Activated B cell treated with CpG ODN at 0.5 μM for 24 hours (primary cell): ENCODE results near the gene RBMS3. TPM values are rescaled to one million over a fixed set of nuclear protein-coding genes. Genes with fewer than 3 reads are reported as not detected.
A peak's percentile ranks its signal among the peaks of the same experiment; 100 is the strongest.
"Not testable (repeated sequence)": the region's sequence is repeated elsewhere in the genome, so short reads cannot be mapped to it uniquely, and the experiment has no call there.

Source experiments
- ATAC-seq: fragments of 200-7000 bp; cut with Tn5 transposase; one replicate; pipeline ENCODE4 v1.10.0; 2021; ENCODE audit warnings: low read depth, mild to moderate bottlenecking, moderate library complexity
- CTCF ChIA-PET: fragments of 350-600 bp; sonication (Branson Sonifier 250); formaldehyde crosslinking; loops from one replicate; lab custom pipeline; 2021; ENCODE audit warnings: antibody characterized with exemption; lab: Charles Lee
- POLR2A ChIA-PET: fragments of 350-600 bp; sonication (Branson Sonifier 250); formaldehyde crosslinking; loops from one replicate; lab custom pipeline; 2021; ENCODE audit warnings: antibody characterized with exemption; lab: Charles Lee
- DNase-seq: peaks from one replicate; pipeline ENCODE4 v3.0.0; 2022
- H3K27ac Mint-ChIP-seq: one replicate; pipeline ENCODE4 v1.8.0; 2020; ENCODE audit warnings: mixed read lengths
- H3K27me3 Mint-ChIP-seq: one replicate; pipeline ENCODE4 v1.8.0; 2021; ENCODE audit warnings: mixed read lengths
- H3K36me3 Mint-ChIP-seq: one replicate; pipeline ENCODE4 v1.8.0; 2021; ENCODE audit warnings: low read depth, mixed read lengths
- H3K4me1 Mint-ChIP-seq: one replicate; pipeline ENCODE4 v1.8.0; 2021; ENCODE audit warnings: mixed read lengths
- H3K4me3 Mint-ChIP-seq: one replicate; pipeline ENCODE4 v1.8.0; 2020; ENCODE audit warnings: mild to moderate bottlenecking, mixed read lengths
- H3K9me3 Mint-ChIP-seq: one replicate; pipeline ENCODE4 v1.8.0; 2020; ENCODE audit warnings: mixed read lengths
- CTCF ChIP-seq: fragments of 200-600 bp; IDR thresholded peaks from one replicate; pipeline ENCODE4 v1.8.0; 2022; ENCODE audit warnings: antibody characterized with exemption, mild to moderate bottlenecking
- intact Hi-C: fragments of 100-400 bp; cut with micrococcal nuclease; formaldehyde crosslinking; loops from one replicate; pipeline ENCODE4 v1.15.1; 2024
- total RNA-seq: library from RNA; stranded (reverse); gene quantifications from 2 replicates; pipeline ENCODE4 v1.2.3, GENCODE V29; 2022

The RBMS3 gene
- 0.31 and 0.56 TPM in 2 replicates for total RNA-seq

DNA sequence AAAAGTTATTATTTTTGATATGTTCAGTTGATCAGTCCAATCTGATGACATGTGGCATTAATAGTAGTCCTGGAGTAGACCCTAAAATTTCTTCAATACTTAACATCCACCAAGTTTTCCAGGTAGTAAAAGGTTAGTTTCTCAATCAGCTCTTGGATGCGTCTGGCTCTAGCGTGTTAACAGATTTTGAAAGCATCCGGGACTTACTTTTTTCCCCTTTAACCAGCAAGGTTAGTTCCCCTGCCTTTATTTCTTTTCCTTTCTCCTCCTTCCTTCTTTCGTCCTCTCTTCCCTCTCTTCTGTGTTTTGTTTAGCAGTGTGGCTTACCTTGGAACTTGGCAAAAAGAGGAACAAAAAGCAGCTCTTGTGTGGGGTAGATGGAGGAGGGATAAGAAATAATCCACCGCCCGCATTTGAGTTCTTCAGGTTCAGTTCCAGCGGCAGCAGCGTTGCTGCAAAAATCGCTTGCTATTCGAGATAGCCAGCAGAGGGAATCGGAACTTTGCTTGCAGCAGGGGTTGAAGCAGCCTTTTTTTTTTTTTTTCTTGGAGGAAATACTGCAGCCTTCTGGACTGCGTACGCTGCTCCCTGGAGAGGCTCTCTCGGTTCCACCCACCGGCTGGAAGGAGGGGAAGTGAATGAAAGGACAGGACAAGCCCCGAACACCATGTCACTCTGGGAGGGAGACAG is at the start of gene RBMS3:
RBMS3 (plus strand) TSS at position 668 of the 690 bp plus-strand sequence.
- H3K27ac Mint-ChIP-seq, result no peak within 1 kb of the TSS
- CTCF ChIA-PET, result no interaction called here
- ATAC-seq, result no peak

GRCh38 chr3:29233126-29233525 is 47.7 kb upstream of the RBMS3 start:
- H3K4me1 Mint-ChIP-seq, intact Hi-C loops, H3K4me3 Mint-ChIP-seq, H3K27me3 Mint-ChIP-seq, H3K36me3 Mint-ChIP-seq, H3K9me3 Mint-ChIP-seq, H3K27ac Mint-ChIP-seq, DNase-seq, CTCF ChIA-PET, ATAC-seq, POLR2A ChIA-PET: not testable (repeated sequence)

More for the DNA sequence above, at the start of gene RBMS3:
- POLR2A ChIA-PET, result no interaction called here
- intact Hi-C loops, result no loop called here
- Mint-ChIP-seq H3K4me3 (peak within 1 kb of the TSS; percentile 71), H3K36me3 (no peaks in the 10 kb centered on the region), H3K9me3 (no peaks in the 10 kb centered on the region), H3K27me3 (peaks cover 16% of the 10 kb centered on the region), H3K4me1 (peaks cover 20% of the 10 kb centered on the region)
- DNase-seq, result no peak
- no peak for TF ChIP-seq CTCF

DNA sequence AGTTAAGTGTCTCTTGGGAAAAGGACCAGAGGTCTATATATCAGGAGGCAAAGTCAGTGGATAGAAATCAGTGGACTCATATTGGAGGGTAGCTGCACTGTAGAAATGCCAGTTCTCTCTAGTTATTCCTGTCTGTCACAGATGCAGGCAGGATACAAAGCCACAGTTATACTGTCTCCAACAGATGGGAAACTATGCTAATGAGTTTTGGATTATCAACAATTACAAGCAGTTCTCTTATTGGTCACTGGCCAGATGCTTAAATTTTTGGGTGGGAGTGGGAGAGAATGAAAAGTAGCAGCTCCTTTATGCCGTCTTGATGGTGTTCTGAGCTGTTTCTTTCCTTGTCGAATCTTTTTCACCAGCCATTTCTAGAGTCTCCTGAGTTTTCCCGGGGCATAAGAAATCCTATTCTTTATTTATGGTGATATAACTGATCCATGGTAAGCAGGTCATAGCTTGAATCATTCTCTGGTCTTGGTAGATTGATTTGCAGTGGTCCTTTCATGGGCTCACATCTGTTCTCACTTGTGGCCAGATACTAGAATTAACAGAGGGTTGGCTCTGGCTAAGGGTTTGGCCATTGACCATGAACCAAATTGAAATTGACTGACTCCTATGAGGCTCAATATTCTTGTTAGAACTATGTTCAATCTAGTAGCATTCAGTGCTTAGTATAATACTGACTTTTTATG is 44.6 kb upstream of the RBMS3 start:
- no peaks in the 10 kb centered on the region for H3K27me3 Mint-ChIP-seq
- H3K27ac Mint-ChIP-seq, result no peak overlapping the region
- no peaks in the 10 kb centered on the region for H3K4me1 Mint-ChIP-seq
- ATAC-seq (no peak), DNase-seq (no peak)
- POLR2A ChIA-PET, result no interaction called here
- H3K4me3 Mint-ChIP-seq, result no peak overlapping the region
- H3K36me3 Mint-ChIP-seq, result no peaks in the 10 kb centered on the region
- CTCF ChIA-PET, result no interaction called here
- peaks cover 5% of the 10 kb centered on the region for H3K9me3 Mint-ChIP-seq
- intact Hi-C loops, result no loop called here
- no peak for TF ChIP-seq CTCF

- ATAC-seq (no peak), DNase-seq (no peak)
- H3K36me3 Mint-ChIP-seq, result no peaks in the 10 kb centered on the region
- ChIA-PET POLR2A (no interaction called here), CTCF (no interaction called here)
- peaks cover 2% of the 10 kb centered on the region for H3K9me3 Mint-ChIP-seq
- no peak for TF ChIP-seq CTCF
- no peaks in the 10 kb centered on the region for H3K27me3 Mint-ChIP-seq
- no peaks in the 10 kb centered on the region for H3K4me1 Mint-ChIP-seq
- intact Hi-C loops, result no loop called here
- no peak overlapping the region for H3K4me3 Mint-ChIP-seq
- H3K27ac Mint-ChIP-seq, result no peak overlapping the region
Measured at GRCh38 chr3:29239376-29239775, 41.5 kb upstream of the RBMS3 start.

GRCh38 chr3:29240248-29240647 is 40.6 kb upstream of the RBMS3 start:
- no peak for TF ChIP-seq CTCF
- POLR2A ChIA-PET, result no interaction called here
- DNase-seq (no peak), ATAC-seq (no peak)
- H3K4me1 Mint-ChIP-seq, result no peaks in the 10 kb centered on the region
- H3K27me3 Mint-ChIP-seq, result no peaks in the 10 kb centered on the region
- CTCF ChIA-PET, result no interaction called here
- peaks cover 2% of the 10 kb centered on the region for H3K9me3 Mint-ChIP-seq
- H3K36me3 Mint-ChIP-seq, result no peaks in the 10 kb centered on the region
- H3K27ac Mint-ChIP-seq, result no peak overlapping the region
- no peak overlapping the region for H3K4me3 Mint-ChIP-seq
- intact Hi-C loops, result no loop called here
